Ascending aorta (tissue), 2 donors: ENCODE data around the gene TM9SF1. TPM values are rescaled to one million over a fixed set of nuclear protein-coding genes. Genes with fewer than 3 reads are reported as not detected.
"Not testable (repeated sequence)": the region's sequence is repeated elsewhere in the genome, so short reads cannot be mapped to it uniquely, and the experiment has no call there.

ENCODE experiments used
- DNase-seq, 2 donors: peaks; one replicate each; pipeline ENCODE4 v3.0.0-alpha.2; 2019; ENCODE audit warnings: low spot score in 2 of 2
- H3K27ac ChIP-seq, 2 donors: fragments of 200-600 bp; sonication (generic); one replicate each; pipeline ENCODE4 v1.5.1; 2016 to 2017; ENCODE audit warnings: mild to moderate bottlenecking in 1 of 2
- H3K27me3 ChIP-seq: fragments of 200-600 bp; sonication (generic); one replicate; pipeline ENCODE4 v1.5.1; 2017
- H3K36me3 ChIP-seq, 2 donors: fragments of 200-600 bp; sonication (generic); one replicate each; pipeline ENCODE4 v1.5.1; 2016
- H3K4me1 ChIP-seq, 2 donors: fragments of 200-600 bp; sonication (generic); one replicate each; pipeline ENCODE4 v1.5.1; 2016 to 2017; ENCODE audit warnings: mild to moderate bottlenecking in 1 of 2
- H3K4me3 ChIP-seq, 2 donors: fragments of 200-600 bp; sonication (generic); one replicate each; pipeline ENCODE4 v1.5.1; 2016 to 2017; ENCODE audit warnings: mild to moderate bottlenecking in 1 of 2
- H3K9me3 ChIP-seq, 2 donors: fragments of 200-600 bp; sonication (generic); one replicate each; pipeline ENCODE4 v1.5.1; 2016
- intact Hi-C: fragments of 100-400 bp; cut with DNase I; formaldehyde crosslinking; loops from one replicate; pipeline ENCODE4 v1.15.1; 2023
- total RNA-seq: library from RNA; depleted of rRNA; stranded (reverse); fragments of >200 nt; gene quantifications from one replicate; pipeline ENCODE4 v1.1.0, GENCODE V29; 2016
- TF ChIP-seq, protein P1 (sequence below), 3 experiments: fragments of 200-600 bp in 2 of 3; fragments of 450-650 bp in 1 of 3; sonication (generic) in 2 of 3; IDR thresholded peaks; one replicate each; pipeline ENCODE4 v1.5.1; 2016 to 2019; ENCODE audit warnings: antibody characterized with exemption in 3 of 3, mild to moderate bottlenecking in 1 of 3, moderate library complexity in 1 of 3

TM9SF1 gene
- total RNA-seq, 1 donor from 2014 or later: 86.5 TPM

DNA sequence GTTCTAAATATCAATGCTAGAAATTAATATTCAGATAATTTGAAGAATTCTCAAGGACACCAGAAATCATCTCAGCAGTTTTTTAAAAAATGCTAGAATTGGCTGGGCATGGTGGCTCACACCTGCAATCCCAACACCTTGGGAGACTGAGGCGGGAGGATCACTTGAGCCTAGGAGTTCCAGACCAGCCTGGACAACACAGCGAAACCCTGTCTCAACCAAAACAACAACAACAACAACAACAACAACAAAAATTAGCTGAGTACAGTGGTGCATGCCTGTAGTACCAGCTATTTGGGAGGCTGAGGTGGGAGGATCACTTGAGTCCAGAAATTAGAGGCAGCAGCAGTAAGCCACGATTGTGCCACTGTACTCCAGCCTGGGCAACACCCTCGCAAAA, 23.8 kb upstream of the TM9SF1 start:
- peaks cover 3 to 14% of the 10 kb centered on the region in 2 donors for H3K4me1 ChIP-seq
- no peak overlapping the region for H3K4me3 ChIP-seq
- peaks cover 4 to 6% of the 10 kb centered on the region in 2 donors for H3K36me3 ChIP-seq
- H3K27me3 ChIP-seq: no peaks in the 10 kb centered on the region
- TF ChIP-seq, protein P1, sequence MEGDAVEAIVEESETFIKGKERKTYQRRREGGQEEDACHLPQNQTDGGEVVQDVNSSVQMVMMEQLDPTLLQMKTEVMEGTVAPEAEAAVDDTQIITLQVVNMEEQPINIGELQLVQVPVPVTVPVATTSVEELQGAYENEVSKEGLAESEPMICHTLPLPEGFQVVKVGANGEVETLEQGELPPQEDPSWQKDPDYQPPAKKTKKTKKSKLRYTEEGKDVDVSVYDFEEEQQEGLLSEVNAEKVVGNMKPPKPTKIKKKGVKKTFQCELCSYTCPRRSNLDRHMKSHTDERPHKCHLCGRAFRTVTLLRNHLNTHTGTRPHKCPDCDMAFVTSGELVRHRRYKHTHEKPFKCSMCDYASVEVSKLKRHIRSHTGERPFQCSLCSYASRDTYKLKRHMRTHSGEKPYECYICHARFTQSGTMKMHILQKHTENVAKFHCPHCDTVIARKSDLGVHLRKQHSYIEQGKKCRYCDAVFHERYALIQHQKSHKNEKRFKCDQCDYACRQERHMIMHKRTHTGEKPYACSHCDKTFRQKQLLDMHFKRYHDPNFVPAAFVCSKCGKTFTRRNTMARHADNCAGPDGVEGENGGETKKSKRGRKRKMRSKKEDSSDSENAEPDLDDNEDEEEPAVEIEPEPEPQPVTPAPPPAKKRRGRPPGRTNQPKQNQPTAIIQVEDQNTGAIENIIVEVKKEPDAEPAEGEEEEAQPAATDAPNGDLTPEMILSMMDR (IDR thresholded peaks at IDR 0.05): no peak
- no peak overlapping the region for H3K27ac ChIP-seq
- no peaks in the 10 kb centered on the region for H3K9me3 ChIP-seq
- intact Hi-C loops: loop anchor here (5.0 kb wide), 1 partner anchor 78 kb away; the partner anchor contains the start of genes DHRS1 and NOP9
- peak in 1 of 2 donors; percentile 22 for DNase-seq

DNA sequence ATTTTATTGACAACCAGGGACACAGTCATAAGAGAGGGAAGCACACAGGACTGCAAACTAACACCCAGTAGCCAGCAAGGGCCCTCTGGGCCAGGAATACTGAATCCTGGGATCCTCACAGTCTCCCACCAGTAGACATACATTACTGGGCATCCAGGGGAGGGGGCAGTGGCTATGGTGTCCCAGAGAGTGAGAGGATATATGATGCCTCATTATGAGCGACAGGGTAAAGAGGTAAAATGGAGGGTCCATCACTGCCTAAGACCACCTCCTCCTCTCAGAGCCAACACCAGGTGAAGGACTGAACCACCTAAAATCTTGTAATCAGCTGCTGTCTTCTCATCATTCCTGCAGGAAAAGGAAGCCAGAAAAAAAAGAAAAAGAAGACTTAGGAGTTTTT, 21.6 kb upstream of the TM9SF1 start:
- intact Hi-C loops: loop anchor here (1.0 to 5.0 kb wide), 2 partner anchors 15 to 80 kb away; partner anchors contain the start of genes DHRS1, GMPR2, NEDD8 and NOP9

DNA sequence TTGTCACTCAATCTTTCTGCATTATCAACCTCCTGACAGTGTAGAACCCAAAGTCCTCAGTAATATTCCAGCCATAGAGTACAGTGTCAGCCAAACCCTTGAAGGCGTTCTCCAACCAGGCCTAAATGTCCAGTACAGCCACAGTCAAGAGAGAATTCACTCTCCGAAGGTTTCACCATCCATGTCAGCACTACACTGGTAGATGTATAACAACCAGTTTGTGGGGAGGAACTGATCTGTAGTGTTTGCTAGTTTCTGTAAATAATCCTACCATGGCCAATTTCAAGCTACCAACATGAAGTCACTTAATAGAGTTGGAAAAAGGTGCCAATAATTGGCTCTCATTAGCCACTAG, 21.1 kb upstream of the TM9SF1 start:
- intact Hi-C loops: loop anchor here (1.0 to 5.0 kb wide), 2 partner anchors 16 to 81 kb away; partner anchors contain the start of genes DHRS1, GMPR2, NEDD8 and NOP9
- H3K4me3 ChIP-seq: peak overlapping the region in 1 of 2 donors; percentile 84
- no peak for DNase-seq
- no peaks in the 10 kb centered on the region for H3K9me3 ChIP-seq
- peaks cover 3 to 29% of the 10 kb centered on the region in 2 donors for H3K4me1 ChIP-seq
- H3K36me3 ChIP-seq: peaks cover 4 to 9% of the 10 kb centered on the region in 2 donors
- H3K27me3 ChIP-seq: no peaks in the 10 kb centered on the region
- TF ChIP-seq, protein P1 (IDR thresholded peaks at IDR 0.05): no peak
- peak overlapping the region; percentile 87 to 93 for H3K27ac ChIP-seq

More for the DNA sequence above, 21.6 kb upstream of the TM9SF1 start:
- not testable (repeated sequence) for H3K4me3 ChIP-seq, H3K36me3 ChIP-seq, DNase-seq, H3K9me3 ChIP-seq, H3K27me3 ChIP-seq
- Histone ChIP-seq H3K4me1 (peaks cover 3 to 25% of the 10 kb centered on the region in 2 donors), H3K27ac (peak overlapping the region in 1 of 2 donors; percentile 93)

DNA sequence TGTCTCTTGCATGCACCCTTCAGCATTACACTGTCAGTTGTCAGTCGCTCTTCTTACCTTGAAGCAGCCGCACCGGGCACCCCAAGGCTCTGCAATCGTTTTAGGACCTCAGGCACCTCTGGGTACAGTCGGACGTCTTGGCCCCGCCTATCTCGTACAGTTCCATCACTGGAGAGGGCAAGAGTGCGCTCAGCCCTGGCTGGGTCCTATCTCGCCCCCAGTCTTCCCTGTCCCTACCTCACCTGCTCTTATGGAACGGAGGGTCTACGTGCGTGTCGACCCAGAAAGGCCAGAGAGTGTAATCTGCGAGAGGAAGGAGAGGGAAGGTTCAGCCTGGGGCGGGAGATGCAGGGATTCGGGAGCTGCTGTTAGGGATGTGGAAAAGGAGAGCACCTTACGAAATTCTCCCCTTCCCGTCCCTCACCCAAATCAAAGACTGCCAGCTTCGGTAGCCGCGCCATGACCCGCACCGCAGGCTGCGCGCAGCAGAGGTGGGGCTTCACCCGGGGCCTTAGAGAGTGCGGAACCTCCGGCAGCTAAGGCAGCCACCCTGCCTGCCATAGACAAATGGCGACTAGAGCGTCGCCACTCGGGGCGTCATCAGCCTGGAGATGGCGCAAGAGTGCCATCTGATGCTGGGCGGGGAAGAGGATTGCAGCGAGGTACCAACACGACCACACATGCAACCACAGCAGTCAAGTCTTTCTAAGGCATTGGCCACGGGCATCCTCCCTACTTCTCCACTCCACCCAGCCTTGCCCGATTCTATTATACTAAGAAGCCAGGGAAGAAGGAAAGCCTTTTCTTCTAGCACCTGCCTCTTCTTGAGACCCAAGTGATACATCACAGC, 20.5 kb upstream of the TM9SF1 start, which contains the start of gene MDP1:
Gene MDP1 (minus strand): TSS at position 572 of the 850 bp plus-strand sequence. CDS start 111 bp downstream, at position 461.
- Histone ChIP-seq H3K36me3 (peaks cover 4 to 15% of the 10 kb centered on the region in 2 donors), H3K27me3 (no peaks in the 10 kb centered on the region), H3K4me1 (peaks cover 3 to 29% of the 10 kb centered on the region in 2 donors), H3K4me3 (peak within 1 kb of the TSS; percentile 84 to 88), H3K27ac (peak within 1 kb of the TSS; percentile 87 to 93), H3K9me3 (no peaks in the 10 kb centered on the region)
- peak; percentile 53 to 92 for DNase-seq
- TF ChIP-seq, protein P1 (IDR thresholded peaks at IDR 0.05): peak in 2 of 3 experiments; percentile 44 to 60
- intact Hi-C loops: loop anchor here (1.0 to 5.0 kb wide), 2 partner anchors 17 to 82 kb away; partner anchors contain the start of genes DHRS1, GMPR2, NEDD8 and NOP9

DNA sequence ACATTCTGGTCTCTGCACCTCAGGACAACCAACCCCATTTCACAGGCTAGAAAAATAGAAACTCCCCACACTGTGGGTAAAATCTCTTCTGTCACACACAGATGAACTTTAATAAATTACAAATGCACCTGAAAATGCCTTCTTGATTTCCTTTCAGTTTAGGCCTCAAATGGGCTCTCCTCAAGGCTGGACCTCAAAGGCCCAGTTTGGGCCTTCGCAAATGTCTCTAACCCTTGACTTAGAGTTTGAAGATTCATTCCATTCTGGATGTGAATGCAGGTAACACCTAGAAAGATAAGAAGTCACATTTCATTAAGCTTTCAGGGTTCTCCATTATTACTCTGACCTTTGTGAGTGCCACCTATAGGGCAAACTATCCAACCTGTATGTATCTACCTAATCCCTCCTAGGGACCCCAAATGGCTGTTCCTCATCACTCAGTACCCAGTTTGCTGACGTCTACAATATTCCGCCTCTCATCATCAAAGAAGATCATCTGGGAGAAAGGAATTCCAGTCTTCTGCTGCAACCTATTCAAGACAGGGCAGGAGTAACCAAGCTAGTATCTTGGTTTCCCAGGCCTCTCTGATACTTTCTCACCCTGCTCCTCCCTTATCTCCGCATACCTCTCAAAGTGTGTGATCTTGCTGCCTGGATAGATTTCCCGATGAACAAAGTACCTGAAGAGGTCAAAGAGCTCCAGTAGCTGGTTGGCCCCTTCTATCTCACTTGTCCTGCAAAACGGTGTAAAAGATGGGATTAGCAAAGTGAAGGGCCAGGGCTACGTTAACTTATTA, 18.8 kb upstream of the TM9SF1 start:
- intact Hi-C loops: loop anchor here (1.0 kb wide), 2 partner anchors 19 to 28 kb away; partner anchors contain the start of genes TINF2 and TM9SF1
- Histone ChIP-seq H3K4me1 (peaks cover 3 to 29% of the 10 kb centered on the region in 2 donors), H3K36me3 (peaks cover 12 to 32% of the 10 kb centered on the region in 2 donors), H3K9me3 (no peaks in the 10 kb centered on the region), H3K27me3 (no peaks in the 10 kb centered on the region), H3K4me3 (peak overlapping the region; percentile 57 to 85), H3K27ac (peak overlapping the region; percentile 92 to 95)
- DNase-seq: peak in 1 of 2 donors; percentile 19
- TF ChIP-seq, protein P1 (IDR thresholded peaks at IDR 0.05): no peak
